OCI-M2 (cell line): ENCODE measurements around the gene KCNB1.

Source experiments
- DNase-seq: peaks from one replicate; lab custom pipeline; 2025; ENCODE audit not compliant: unreplicated experiment; lab: John Stamatoyannopoulos, UW

The KCNB1 gene

DNA sequence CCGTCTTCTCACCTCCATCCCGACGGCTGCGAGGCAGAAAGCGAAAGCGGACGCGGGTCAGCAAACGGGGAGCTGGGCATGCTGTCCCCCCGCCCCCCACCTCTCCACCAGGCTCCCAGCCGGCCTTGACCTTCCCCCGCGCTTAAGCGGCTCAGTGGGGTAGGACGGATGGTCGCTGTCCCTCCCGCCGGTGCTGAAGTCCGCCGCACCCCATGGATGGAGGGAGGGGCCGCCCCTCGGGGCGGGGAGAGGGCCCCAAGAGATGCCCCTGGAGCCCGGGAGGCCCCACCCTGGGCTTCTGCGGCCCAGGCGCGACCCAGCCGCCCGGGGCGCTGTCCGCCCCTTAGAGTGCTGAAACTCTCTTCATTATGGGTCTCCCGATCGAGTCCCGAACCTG is at the start of gene KCNB1:
KCNB1 (minus strand) TSS at position 48 of the 397 bp plus-strand sequence. CDS start 188 bp downstream, outside the sequence.
- no peak for DNase-seq

DNA sequence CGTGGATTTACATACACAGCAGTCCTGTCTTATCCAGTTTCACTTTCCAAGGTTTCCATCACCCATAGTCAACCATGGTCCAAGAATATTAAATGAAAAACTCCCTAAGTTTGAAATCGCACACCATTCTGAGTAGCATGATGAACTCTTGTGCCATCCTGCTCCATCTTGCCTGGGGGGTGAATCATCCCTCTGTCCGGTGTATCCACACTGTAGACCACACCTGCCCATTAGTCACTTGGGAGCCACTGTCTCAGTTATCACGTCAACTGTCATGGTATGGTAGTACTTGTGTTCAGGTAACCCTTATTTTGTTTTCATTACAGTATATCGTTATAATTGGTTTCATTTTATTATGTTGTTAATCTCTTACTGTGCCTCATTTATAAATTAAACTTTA is 47.0 kb upstream of the KCNB1 start:
- no peak for DNase-seq

DNA sequence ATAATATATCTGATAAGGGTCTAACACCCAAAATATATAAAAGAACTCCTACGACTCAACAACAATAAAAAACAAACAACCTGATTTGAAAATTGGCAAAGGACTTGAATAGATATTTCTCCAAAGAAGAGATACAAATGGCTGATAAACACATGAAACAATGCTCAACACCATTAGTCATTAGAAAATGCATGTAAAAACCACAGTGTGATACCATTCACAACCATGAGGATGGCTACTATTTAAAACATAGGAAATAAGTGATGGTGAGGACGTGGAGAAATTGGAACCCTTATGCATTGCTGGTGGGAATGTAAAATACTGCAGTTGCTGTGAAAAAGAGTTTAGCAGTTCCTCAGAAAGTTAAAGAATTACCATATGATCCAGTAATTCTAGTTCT is 44.1 kb upstream of the KCNB1 start:
- DNase-seq = no peak

DNA sequence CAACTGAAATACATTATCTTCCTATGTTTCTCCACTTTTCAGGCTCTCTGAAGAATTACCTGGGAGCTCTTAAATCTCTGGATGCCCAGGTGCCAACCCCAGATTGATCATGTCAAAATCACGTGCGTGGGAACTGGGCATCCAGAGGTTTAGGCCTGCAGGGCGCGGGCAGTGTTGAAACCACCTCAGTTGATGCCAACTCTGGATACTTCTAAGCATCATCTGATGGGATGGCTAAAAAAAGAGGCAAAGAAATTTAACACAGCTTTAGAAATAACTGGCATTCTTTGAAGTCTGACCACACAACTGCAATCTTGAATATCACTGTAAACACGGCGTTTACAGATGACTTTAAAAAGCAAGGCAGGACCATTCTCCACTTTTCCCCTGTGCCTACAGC is 43.6 kb upstream of the KCNB1 start:
- DNase-seq = no peak

DNA sequence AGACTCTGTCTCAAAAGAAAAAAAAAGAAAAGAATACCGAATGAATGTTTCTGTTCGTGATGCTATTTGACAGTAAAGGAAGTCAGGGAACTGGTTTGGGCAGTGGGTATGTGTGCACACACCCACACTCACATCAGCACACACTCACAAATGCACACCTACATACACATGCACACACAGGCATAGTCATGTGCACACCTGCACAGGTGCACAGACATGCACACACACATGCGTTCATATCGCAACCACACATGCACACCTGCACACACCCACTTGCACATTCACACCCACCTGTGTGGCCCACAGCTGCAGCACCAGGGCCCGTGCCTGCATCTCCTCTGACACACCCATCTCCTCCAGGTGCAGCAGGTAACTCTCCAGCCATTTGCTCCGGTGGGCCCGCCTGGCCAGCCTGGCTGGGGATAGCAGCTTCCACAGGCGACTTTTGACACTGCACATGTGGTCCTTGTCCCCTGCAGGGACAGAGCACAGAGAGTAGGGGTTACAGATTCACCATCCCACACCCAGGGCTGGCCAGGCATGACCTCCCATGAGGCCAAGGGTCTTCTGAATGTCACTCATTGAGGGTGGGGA is 41.4 kb upstream of the KCNB1 start:
- no peak for DNase-seq

DNA sequence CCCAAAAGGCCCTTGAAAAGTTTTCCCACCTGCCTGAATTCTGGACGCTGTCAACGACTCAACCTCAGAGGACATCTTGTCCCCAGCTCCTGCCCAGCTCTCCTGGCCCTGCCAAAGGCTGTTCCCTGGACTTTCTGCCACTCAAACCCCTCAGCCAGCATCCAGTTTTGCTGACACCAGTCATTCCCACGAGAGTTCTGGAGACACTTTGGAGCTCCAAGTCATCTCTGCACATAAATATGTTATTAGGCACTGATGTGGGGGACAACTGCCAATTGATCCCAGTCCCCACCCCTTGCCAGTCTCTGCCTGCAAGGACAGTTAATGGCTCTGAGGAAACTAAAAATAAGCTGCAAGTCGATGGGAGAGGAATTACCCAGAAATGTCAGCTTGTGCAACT is 38.9 kb upstream of the KCNB1 start:
- no peak for DNase-seq

DNA sequence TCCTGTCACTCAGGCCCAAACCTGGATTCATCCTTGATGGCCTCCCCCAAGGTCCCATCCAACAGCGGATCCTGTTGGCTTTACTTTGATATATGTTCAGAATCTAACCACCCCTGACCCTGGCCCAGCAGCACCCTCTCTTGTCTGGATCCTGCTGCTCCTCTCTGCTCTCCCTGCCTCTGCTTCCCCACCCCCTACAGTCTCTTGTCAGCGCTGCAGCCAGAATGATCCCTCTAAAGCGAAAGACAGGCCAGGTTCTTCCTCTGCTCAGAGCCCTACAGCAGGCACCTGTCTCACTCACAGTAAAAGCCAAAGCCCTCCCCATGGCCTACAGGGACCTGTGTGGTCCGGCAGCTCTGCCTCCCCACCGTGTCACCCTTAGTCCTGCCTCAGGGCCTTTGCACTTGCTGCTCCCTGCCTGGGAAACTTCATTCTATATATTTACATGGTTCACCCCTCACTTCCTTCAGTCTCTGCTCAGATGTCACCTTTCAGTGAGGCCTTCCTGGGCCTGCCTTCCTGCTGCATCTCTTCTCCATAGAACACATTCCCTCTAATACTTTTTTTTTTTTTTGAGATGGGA is 37.4 kb upstream of the KCNB1 start:
- DNase-seq = no peak

DNA sequence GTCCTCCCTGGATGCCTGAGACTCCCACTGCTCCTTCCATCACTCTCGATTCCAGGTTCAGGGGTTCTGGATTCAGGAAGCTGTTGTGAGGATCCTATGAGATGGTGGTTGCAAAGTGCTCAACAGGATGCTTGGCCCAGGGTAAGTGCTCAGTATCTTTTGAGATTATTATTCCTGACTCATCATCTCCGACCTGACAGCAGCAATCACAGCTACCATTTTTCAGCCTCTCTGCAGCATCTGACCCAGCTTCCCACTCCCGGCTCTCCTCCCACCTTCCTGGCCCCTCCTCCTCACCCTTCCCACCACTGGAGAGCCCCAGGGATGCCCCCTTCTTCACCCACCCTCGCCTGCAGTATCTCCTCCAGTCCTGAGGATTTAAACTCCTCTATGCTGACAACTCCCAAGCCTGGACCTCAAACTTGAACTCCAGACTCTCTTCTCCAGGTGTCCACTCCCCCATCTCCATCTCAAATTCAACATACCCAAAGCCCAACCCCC is 36.8 kb upstream of the KCNB1 start:
- DNase-seq = no peak

DNA sequence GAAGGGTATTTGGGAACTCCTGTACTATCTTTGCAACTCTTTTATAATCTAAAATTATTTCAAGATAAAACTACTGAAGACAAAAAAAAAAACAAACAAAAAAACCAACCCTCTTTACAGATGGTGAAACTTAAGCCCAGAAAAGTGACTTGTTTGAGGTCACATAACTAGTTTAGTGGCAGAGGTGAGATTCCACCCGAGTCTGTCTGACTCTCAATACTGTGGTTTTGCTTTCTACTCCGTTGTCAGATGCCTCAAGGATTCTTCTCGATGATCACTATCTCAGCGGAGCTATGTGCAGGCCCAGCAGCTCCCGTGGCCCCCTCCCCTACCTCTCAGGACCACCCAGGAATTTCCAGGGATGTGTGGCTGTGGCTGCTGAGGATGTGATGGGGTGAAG is 36.1 kb upstream of the KCNB1 start:
- DNase-seq = no peak

DNA sequence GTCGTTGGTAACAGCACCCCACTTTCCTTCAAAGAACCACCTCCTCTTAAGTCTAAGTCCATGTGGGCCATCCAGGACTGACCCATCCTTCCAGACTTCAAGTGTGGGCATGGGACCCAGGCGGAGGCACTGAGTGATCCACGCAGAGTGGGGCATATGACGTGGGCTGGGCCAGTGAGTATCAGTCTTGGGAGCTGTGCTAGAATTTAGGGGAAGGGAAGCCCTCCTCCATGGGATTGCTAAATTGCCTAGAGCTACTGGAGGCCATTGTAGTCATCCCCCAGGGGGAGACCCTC is 35.3 kb upstream of the KCNB1 start:
- DNase-seq = no peak

DNA sequence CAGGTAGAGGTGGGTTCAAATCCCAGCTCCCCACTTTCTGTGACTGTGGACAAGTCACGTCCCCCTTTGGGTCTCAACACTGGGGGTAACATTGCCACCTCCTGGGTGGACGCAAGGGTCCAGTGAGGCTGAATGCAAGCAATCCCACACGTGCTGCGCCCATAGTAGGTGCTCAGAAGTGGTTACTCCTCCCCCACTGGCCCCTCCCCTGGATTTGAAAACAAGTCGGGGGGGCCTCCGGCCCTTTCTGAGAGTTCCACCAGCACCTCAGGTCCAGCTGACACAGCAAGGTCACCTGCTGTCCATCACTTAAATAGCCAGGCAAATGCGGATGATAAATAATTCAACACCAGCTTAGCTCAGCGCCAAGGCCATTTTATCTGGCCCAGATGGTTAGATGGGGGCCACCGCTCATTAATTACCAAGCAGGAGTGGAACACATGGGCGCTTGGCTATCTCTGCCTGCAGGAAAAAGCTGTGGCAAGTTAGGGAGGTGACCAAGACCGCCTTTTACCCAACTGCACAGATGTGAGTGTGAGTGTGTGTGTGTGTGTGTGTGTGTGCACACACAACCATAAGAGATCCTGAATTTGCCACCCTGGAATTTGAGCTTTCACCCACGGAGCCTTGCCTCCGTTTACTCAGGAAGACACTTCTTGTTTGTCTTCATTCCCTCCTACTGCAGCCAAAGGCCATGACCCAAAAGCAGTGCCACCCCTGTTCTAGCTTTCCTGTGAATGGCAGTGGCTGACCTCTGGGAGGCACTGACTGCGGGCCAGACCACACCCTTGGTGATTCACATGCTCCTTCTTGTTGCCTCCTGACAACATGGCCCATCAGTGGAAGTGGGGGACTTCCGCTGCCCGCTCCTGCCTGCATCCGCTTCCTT is 34.7 kb upstream of the KCNB1 start:
- no peak for DNase-seq

DNA sequence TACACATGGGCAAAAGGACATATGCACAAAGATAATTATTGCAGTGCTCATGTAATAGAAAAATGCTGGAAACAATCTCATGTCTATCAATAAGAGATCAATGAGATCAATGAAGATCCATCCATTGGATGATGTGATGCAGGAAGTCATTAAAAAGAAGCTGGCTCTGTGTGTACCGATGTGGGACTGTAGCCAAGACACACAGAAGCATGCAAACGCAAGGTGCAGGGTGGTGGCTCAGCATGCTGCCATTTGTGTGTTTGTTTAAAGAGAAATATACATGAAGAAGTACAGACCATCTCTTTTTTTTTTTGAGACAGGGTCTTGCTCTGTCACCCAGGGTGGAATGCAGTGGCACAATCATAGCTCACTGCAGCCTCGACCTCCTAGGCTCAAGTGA is 33.1 kb upstream of the KCNB1 start:
- no peak for DNase-seq

DNA sequence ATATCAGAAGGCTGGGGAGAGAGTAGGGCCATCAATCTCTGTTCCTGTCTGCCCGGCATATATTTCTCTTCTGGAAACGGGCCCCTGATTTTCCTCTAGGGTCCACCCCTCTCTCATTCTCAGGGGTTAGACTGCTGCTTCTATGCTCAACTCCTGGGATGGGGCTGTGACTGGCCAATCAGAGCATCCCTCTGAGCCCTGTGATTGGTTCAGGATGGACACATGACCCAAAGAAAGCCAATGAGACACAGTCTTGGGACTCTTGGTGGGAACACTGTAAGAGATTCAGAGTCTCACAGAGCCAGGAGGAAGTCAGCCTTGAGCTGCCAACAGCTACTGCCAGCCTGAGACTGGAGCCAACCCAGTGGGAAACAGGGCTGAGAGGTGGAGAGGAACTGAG is 31.0 kb upstream of the KCNB1 start:
- no peak for DNase-seq

DNA sequence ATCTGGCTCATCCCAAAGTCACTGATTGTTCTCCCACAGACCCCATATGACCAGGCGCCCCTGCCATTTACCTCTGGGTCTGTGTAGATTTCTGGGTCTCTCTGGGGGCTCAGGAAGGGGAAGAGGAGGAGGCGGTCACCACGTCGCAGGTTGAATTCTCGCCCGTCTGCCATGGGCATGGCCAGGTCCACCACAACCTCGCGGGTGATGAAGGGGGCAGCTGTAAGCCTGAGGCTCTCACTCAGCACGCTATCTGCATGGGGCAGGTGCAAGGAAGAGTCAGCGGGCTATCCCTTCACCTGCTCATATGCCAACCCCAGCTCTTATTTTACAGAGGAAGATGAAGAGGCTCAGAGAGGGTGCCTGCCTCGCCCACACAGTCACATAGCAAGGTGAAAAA is 30.5 kb upstream of the KCNB1 start:
- DNase-seq = no peak

DNA sequence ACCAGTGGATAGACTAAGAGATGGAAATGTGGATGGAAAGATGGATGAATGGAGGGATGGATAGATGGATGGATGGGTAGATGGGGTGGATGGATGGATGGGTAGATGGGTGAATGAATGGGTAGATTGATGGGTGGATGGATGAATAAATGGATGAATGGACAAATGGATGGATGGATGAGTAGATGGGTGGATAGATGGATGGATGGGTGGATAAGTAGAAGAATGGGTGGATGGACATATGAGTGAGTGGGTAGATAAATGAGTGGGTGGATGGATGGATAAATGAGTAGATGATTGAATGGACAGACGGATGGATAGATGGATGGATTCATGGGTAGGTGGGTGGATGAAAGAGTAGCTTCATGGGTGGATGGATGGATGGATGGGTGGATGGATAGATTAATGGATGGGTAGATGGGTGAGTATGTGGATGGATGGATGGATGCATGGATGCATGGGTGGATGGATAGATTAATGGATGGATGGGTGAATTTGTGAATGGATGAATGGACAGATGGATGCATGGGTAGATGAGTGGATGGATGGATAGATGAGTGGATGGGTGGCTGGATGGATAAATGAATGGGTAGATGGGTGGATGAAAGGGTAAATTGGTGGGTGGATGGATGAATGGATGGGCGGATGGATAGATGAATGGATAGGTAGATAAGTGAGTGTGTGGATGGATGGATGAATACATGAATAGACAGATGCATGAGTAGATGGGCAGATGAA is 29.5 kb upstream of the KCNB1 start:
- no peak for DNase-seq

DNA sequence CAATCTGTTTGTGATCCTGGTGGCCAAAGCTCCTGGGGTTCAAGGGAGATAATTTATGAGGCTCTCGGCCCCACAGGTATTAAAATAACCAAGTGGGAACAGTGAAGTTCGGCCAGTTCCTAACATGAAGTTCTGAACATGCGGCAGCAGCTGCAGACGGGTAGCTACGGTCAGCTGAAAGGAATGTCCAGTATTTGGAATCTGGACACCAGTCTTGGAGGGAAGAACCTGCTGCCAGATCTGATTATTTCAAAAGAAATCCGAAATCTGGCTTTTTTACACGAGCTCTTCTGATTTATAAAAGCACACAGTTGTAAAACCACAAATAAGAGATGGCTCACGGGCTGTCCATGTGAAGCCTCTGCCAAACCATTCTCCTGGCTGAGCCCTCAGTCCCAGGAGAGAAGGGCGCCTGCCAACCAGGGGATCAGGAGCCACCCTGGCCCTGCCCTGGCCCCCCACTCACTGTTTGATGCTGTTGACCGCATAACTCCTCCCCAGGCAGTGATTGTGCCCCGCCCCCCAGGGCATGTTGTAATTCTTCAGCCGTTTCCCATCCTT is 28.2 kb upstream of the KCNB1 start:
- no peak for DNase-seq

DNA sequence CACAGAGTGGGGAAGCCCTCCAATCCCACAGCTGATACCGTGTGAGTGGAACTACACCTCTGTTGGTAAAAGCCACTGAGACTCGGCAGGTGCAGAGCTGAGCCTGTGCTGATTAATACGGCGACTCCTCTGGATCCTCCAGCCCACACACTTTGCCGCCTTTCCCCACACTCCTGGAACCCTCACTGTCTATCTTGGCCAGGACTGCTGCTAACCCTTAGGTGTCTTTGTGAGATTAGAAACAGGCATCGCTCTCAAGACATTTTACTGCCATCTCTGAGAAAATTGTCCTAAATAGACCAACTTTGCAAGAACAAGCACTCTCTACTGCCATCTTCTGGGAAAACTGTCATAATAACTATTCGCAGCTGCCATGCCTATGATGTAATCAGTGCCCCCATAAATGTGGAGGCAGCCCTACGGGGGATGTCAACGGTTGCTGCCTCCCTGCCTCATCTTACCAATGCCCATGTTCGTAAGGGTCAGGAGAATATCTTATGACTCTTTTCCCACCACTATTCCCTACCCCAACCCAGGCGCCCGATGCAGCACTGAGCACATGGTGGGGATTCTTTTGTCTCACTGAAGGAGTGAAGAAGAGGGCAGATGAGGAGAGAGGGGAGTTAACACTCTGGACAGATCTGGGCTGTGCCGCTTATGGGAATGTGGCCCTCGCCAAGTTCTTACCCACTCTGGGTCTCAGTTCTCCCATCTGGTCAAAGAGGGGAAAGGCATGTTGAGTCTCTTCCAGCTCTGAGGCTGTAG is 26.1 kb upstream of the KCNB1 start:
- DNase-seq = no peak

DNA sequence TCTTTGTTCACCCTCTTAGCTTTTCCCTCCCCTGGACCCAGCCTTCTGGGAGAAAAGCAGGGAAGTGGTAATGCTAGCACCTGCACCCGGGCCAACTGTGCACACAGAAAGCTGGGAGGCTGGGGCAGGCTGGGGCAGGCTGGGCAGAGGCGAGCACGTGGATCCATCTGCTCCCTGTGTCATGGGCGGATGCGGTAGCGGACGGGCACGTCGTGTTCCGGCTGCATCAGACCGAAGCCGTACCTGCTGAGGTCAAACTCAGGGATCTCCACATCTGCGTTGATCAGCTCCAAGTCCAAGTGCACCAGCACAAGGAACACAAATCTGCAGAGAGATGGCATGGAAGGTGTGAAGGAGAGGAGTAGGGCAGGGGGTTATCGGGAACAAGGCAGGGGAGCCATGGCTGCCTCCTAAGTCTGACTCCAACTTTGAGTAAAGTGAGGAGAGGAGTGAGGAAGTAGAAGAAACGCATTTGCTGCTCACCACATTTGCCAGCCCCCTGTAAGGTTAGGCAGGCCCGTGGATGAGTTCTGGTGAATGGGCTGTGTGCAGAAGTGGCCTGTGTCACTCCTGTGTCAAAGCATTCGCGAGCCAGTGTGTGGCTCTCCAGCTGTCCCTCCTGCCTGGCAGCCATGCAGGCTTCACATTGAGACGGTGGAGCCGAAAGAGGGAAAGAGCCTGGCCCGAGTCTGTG is 25.4 kb upstream of the KCNB1 start:
- DNase-seq = no peak

DNA sequence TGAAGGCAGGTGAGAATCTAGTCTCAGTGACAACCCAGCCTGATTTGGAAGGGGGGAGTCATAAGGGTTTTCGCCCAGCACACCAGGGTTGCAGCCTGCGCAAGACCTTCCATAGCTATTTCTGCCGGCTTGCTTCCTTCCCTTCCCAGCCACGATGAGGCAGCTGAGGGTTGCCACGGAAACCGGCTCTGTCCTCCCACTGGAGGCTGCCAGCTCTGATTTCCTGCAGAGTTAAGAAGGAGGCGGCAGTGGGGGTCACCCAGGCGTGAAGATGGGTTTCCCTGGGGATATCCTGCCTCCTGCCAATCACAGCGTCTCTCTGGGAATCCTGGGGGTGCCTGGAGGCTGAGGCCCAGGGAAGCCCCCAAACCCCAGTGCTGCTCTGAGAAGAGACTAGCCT is 23.1 kb upstream of the KCNB1 start:
- DNase-seq = no peak

DNA sequence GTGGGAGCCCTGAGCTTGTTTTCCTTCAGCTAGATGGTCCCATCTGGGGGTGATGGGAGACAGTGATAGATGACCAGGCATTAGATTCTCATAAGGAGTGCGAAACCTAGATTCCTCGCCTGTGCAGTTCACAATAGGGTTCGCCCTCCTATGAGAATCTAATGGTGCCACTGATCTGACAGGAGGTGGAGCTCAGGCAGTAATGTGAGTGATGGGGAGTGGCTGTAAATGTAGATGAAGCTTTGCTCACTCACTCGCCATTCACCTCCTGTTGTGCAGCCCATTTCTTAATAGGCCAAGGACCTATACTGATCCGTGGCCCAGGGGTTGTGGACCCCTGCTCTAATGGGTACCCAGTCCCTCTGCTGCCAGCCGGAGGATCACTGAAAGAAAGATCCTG is 20.7 kb upstream of the KCNB1 start:
- no peak for DNase-seq
